Mammary epithelial cell (primary cell): ENCODE measurements around the gene NLRP9.

Experiments used
- EZH2 ChIP-seq: IDR thresholded peaks from 2 replicates; pipeline ENCODE4 v1.6.1; 2012; ENCODE audit warnings: low read length, inconsistent platforms, borderline replicate concordance
- TF ChIP-seq, protein P1 (sequence below), 2 donors: IDR thresholded peaks in 1 of 2; conservative IDR thresholded peaks in 1 of 2; 2 replicates each; pipeline ENCODE4 v1.5.1; 2011 to 2012; ENCODE audit warnings: inconsistent platforms in 2 of 2, low read length in 2 of 2, mild to moderate bottlenecking in 2 of 2, control low read depth in 1 of 2, low read depth in 1 of 2; ENCODE audit not compliant: insufficient read depth in 1 of 2; ENCODE audit errors: extremely low read depth in 1 of 2

DNA sequence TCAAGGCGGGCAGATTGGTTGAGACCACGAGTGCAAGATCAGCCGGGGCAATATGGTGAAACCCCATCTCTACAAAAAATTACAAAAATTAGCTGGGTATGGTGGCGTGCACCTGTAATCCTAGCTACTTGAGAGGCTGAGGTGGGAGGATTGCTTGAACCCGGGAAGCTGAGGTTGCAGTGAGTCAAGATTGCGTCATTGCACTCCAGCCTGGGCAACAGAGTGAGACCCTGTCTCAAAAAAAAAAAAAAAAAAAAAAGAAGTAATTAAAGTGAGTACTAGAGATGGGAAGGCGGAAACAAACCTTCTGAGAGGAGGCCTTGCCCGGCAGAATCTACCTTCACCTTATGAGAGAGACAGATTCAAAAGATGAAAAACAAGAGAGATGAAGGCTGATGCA lies 14.7 kb downstream of the NLRP9 start:
- TF ChIP-seq, protein P1, sequence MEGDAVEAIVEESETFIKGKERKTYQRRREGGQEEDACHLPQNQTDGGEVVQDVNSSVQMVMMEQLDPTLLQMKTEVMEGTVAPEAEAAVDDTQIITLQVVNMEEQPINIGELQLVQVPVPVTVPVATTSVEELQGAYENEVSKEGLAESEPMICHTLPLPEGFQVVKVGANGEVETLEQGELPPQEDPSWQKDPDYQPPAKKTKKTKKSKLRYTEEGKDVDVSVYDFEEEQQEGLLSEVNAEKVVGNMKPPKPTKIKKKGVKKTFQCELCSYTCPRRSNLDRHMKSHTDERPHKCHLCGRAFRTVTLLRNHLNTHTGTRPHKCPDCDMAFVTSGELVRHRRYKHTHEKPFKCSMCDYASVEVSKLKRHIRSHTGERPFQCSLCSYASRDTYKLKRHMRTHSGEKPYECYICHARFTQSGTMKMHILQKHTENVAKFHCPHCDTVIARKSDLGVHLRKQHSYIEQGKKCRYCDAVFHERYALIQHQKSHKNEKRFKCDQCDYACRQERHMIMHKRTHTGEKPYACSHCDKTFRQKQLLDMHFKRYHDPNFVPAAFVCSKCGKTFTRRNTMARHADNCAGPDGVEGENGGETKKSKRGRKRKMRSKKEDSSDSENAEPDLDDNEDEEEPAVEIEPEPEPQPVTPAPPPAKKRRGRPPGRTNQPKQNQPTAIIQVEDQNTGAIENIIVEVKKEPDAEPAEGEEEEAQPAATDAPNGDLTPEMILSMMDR (conservative IDR thresholded peaks at IDR 0.05 in 1 of 2, IDR thresholded peaks at IDR 0.05 in 1 of 2; ENCODE audit: extremely low read depth in 1 of 2, insufficient read depth in 1 of 2, low read depth in 1 of 2, low read length in 2 of 2), result no peak
- no peak for TF ChIP-seq EZH2
